Measurements from ENCODE around the gene DACH2. TPM values are rescaled to one million over a fixed set of nuclear protein-coding genes. Genes with fewer than 3 reads are reported as not detected.

The DACH2 gene
- total RNA-seq (not detected), polyA plus RNA-seq (not detected)
- long read RNA-seq, donor 1: 0 reads
- long read RNA-seq, donor 2: 0 reads
- long read RNA-seq, donor 3: 0 reads

- no peaks in the 10 kb centered on the region for H3K36me3 ChIP-seq
- 1 to 2% methylated on average over 34 of the region's 34 CpGs for WGBS, 2 donors
- intact Hi-C loops (cut with DNase I): no loop called here
- TF ChIP-seq, protein P1, sequence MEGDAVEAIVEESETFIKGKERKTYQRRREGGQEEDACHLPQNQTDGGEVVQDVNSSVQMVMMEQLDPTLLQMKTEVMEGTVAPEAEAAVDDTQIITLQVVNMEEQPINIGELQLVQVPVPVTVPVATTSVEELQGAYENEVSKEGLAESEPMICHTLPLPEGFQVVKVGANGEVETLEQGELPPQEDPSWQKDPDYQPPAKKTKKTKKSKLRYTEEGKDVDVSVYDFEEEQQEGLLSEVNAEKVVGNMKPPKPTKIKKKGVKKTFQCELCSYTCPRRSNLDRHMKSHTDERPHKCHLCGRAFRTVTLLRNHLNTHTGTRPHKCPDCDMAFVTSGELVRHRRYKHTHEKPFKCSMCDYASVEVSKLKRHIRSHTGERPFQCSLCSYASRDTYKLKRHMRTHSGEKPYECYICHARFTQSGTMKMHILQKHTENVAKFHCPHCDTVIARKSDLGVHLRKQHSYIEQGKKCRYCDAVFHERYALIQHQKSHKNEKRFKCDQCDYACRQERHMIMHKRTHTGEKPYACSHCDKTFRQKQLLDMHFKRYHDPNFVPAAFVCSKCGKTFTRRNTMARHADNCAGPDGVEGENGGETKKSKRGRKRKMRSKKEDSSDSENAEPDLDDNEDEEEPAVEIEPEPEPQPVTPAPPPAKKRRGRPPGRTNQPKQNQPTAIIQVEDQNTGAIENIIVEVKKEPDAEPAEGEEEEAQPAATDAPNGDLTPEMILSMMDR (IDR thresholded peaks at IDR 0.05): no peak
- ATAC-seq (peak; percentile 90 to 99 (median 98)), DNase-seq (peak; percentile 55 to 68)
- no peaks in the 10 kb centered on the region for H3K9me3 ChIP-seq
- peaks cover 0 to 81% (median 17%) of the 10 kb centered on the region in 7 donors for H3K27me3 ChIP-seq
- H3K4me3 ChIP-seq: peak within 1 kb of the TSS; percentile 6 to 56 (median 47)
- peaks cover 0 to 6% (median 0%) of the 10 kb centered on the region in 9 donors for H3K4me1 ChIP-seq
- no peak within 1 kb of the TSS for H3K27ac ChIP-seq
Measured at GRCh38 chrX:86148024-86148511, at the start of gene DACH2. DACH2 (plus strand) TSS chrX:86148451.

DNA sequence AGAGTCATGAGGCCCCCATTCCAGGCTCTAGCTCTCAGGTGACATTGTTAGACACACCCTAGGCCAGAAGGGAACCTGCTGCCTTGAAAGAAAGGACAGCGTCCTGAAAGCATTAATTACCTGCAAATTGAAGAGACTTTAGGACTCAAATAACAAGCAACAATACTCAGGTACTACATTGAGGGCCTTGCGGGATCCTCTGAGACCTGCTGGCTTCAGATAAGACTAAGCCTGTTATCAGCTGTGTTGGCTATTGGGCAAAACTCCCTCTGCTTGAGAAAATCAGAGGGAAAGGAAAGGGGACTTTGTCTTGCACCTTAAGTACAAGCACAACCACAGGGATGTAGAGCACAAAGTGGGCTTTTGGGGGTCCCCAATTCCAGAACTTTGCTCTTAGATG, 45.9 kb upstream of the DACH2 start:
- WGBS, 2 donors: 52 to 58% methylated on average over 2 of the region's 2 CpGs
- Histone ChIP-seq H3K4me1 (no peaks in the 10 kb centered on the region), H3K36me3 (no peaks in the 10 kb centered on the region), H3K9me3 (no peaks in the 10 kb centered on the region), H3K27ac (no peak overlapping the region), H3K4me3 (no peak overlapping the region), H3K27me3 (peaks cover 0 to 18% (median 0%) of the 10 kb centered on the region in 7 donors)
- TF ChIP-seq, protein P1 (IDR thresholded peaks at IDR 0.05): no peak
- DNase-seq: no peak
- no peak for ATAC-seq
- intact Hi-C loops (cut with DNase I): no loop called here

GRCh38 chrX:86103061-86103460, 45.2 kb upstream of the DACH2 start:
- Histone ChIP-seq H3K36me3 (no peaks in the 10 kb centered on the region), H3K4me1 (no peaks in the 10 kb centered on the region), H3K27me3 (peaks cover 0 to 18% (median 0%) of the 10 kb centered on the region in 7 donors), H3K9me3 (no peaks in the 10 kb centered on the region), H3K27ac (no peak overlapping the region), H3K4me3 (no peak overlapping the region)
- WGBS, 2 donors: 71 to 79% methylated on average over 1 of the region's 1 CpG
- TF ChIP-seq, protein P1 (IDR thresholded peaks at IDR 0.05): no peak
- intact Hi-C loops (cut with DNase I): no loop called here
- no peak for DNase-seq
- ATAC-seq: no peak

DNA sequence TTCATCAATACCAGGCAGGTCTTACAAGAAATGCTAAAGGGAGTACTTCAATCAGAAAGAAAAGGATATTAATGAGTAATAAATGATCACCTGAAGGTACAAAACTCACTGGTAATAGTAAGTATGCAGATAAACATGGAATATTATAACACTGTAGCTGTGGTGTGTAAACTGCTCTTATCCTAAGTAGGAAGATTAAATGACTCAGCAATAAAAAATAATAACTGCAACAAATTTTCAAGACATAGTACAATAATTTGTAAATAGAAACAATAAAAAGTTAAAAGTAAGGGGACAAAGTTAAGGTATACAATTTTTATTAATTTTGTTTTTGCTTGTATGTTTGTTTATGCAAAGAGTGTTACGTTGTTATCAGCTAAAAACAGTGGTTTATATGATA, 43.7 kb upstream of the DACH2 start:
- H3K9me3 ChIP-seq: no peaks in the 10 kb centered on the region
- no peaks in the 10 kb centered on the region for H3K36me3 ChIP-seq
- no peaks in the 10 kb centered on the region for H3K4me1 ChIP-seq
- intact Hi-C loops (cut with DNase I): no loop called here
- peaks cover 0 to 6% (median 0%) of the 10 kb centered on the region in 7 donors for H3K27me3 ChIP-seq
- TF ChIP-seq, protein P1 (IDR thresholded peaks at IDR 0.05): no peak
- no peak overlapping the region for H3K4me3 ChIP-seq
- 59 to 74% methylated on average over 1 of the region's 1 CpG for WGBS, 2 donors
- no peak for ATAC-seq
- no peak for DNase-seq
- no peak overlapping the region for H3K27ac ChIP-seq
